Heart left ventricle (tissue), 13 donors: ENCODE results near the gene DSE.

ENCODE experiments used
- POLR2A ChIP-seq, 2 donors: fragments of 450-650 bp; IDR thresholded peaks; one replicate each; pipeline ENCODE4 v1.6.1; 2017; ENCODE audit warnings: antibody characterized with exemption in 2 of 2, mild to moderate bottlenecking in 2 of 2, moderate library complexity in 2 of 2
- TF ChIP-seq, protein P1 (sequence below), 12 donors: fragments of 200-600 bp; sonication (generic) in 4 of 12; IDR thresholded peaks; one replicate each; pipeline versions ENCODE4 v1.5.0 to v1.8.0; 2018 to 2022; ENCODE audit warnings: antibody characterized with exemption in 12 of 12, mild to moderate bottlenecking in 5 of 12
- donor health status: ischemic (EF 13 %, LVEDD 7.1; RV severe dilation, severe dysfunction).
- donor health status: DM: no; HTN: yes; CAD: no.
- donor health status: DM: no; HTN: no; CAD: no.
- donor health status: ischemic (EF 25% LVEDD 6.9; RV normal size, moderate dysfunction).
- donor health status: ischemic (EF 25% LVEDD 5.7; RV mildly dilated, moderate dysfunction).
- donor health status: ischemic (EF 35%, LVEDD 5.7; RV mildly dilated, moderate dysfunction).
- donor health status: nonischemic (EF 11% LVEDD 7.7; RV severe dilation, severe dysfunction).
- donor health status: DM: yes; HTN: yes; CAD: no.
- donor health status: PGD.
- donor health status: ischemic (EF 29% LVEDD 5.4; RV normal size, mild dysfunction).
- donor health status: nonischemic (EF 23%, LVEDD 6.1; RV moderate dilation, normal function).

DNA sequence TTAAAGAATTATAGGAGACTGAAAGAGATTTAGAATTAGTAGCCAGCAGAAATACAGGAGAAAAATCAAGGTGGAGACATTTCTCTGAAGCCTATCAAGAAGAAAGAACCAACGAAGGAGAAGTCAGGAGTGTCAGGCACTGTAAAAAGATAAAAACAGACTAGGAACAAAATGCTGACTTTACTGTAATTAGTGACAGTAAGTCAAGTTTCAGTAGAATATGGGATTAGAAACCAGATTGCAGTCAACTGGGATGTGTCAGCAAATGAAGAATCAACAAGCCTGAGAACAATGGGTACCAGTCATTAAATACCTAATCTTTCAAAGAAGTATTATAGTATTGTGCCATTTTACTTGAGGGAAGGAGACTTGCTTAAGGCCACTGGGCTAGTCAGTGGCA is 112.0 kb downstream of the DSE start:
- TF ChIP-seq, protein P1, sequence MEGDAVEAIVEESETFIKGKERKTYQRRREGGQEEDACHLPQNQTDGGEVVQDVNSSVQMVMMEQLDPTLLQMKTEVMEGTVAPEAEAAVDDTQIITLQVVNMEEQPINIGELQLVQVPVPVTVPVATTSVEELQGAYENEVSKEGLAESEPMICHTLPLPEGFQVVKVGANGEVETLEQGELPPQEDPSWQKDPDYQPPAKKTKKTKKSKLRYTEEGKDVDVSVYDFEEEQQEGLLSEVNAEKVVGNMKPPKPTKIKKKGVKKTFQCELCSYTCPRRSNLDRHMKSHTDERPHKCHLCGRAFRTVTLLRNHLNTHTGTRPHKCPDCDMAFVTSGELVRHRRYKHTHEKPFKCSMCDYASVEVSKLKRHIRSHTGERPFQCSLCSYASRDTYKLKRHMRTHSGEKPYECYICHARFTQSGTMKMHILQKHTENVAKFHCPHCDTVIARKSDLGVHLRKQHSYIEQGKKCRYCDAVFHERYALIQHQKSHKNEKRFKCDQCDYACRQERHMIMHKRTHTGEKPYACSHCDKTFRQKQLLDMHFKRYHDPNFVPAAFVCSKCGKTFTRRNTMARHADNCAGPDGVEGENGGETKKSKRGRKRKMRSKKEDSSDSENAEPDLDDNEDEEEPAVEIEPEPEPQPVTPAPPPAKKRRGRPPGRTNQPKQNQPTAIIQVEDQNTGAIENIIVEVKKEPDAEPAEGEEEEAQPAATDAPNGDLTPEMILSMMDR (IDR thresholded peaks at IDR 0.05): no peak
- TF ChIP-seq POLR2A (IDR thresholded peaks at IDR 0.05): no peak
